K562 (cell line): ENCODE data around the gene LCN12. TPM values are rescaled to one million over a fixed set of nuclear protein-coding genes. Genes with fewer than 3 reads are reported as not detected.

Experiments used
- ARID1B ChIP-seq: fragments of 450-650 bp; IDR thresholded peaks from 2 replicates; pipeline ENCODE4 v1.6.1; 2016; ENCODE audit warnings: antibody characterized with exemption, mild to moderate bottlenecking, inconsistent platforms
- ATF1 ChIP-seq, 2 experiments: fragments of 450-650 bp in 1 of 2; IDR thresholded peaks; 2 replicates each; pipeline ENCODE4 v1.6.1; 2016; ENCODE audit warnings: missing compliant biosample characterization in 1 of 2, missing genetic modification characterization in 1 of 2
- CHD4 ChIP-seq: fragments of 200-600 bp; sonication (generic); IDR thresholded peaks from 3 replicates; pipeline ENCODE4 v1.6.1; 2012; ENCODE audit warnings: low read depth, mild to moderate bottlenecking, mixed read lengths, low read length, inconsistent platforms; ENCODE audit not compliant: insufficient read depth, insufficient replicate concordance, poor library complexity, severe bottlenecking
- CTBP1 ChIP-seq: fragments of 450-650 bp; IDR thresholded peaks from 2 replicates; pipeline ENCODE4 v1.6.1; 2016; ENCODE audit warnings: borderline replicate concordance
- E4F1 ChIP-seq: fragments of 250-450 bp; sonication (Bioruptor Pico); IDR thresholded peaks from 2 replicates; pipeline ENCODE4 v1.5.0; 2021; ENCODE audit warnings: mild to moderate bottlenecking, borderline replicate concordance
- FOXA3 ChIP-seq, 2 experiments: fragments of 450-650 bp in 1 of 2; sonication (generic) in 1 of 2; formaldehyde crosslinking; IDR thresholded peaks in 1 of 2; conservative IDR thresholded peaks in 1 of 2; 2 replicates each; pipeline versions ENCODE4 v1.4.0 to v1.8.0; 2020 to 2022; ENCODE audit warnings: mild to moderate bottlenecking in 2 of 2, missing genetic modification reagents in 1 of 2
- FOXM1 ChIP-seq, 2 experiments: fragments of 450-650 bp in 1 of 2; sonication (generic) in 1 of 2; formaldehyde crosslinking in 1 of 2; IDR thresholded peaks; 2 replicates each; pipeline versions ENCODE4 v1.6.1 to v1.9.0; 2017 to 2022; ENCODE audit warnings: low read depth in 2 of 2, mild to moderate bottlenecking in 2 of 2, missing genetic modification reagents in 1 of 2, moderate library complexity in 1 of 2
- HDAC2 ChIP-seq: fragments of 450-650 bp; IDR thresholded peaks from 2 replicates; pipeline ENCODE4 v1.6.1; 2016; ENCODE audit warnings: mild to moderate bottlenecking
- HNRNPLL ChIP-seq: fragments of 200-400 bp; formaldehyde crosslinking; IDR thresholded peaks from 2 replicates; pipeline ENCODE4 v1.6.1; 2017; ENCODE audit warnings: low read length, low read depth, mild to moderate bottlenecking; ENCODE audit not compliant: poor library complexity, severe bottlenecking
- KAT8 ChIP-seq: fragments of 450-650 bp; IDR thresholded peaks from 2 replicates; pipeline ENCODE4 v1.6.1; 2016; ENCODE audit warnings: low read depth, mild to moderate bottlenecking
- NCOA6 ChIP-seq: fragments of 450-650 bp; IDR thresholded peaks from 2 replicates; pipeline ENCODE4 v1.6.1; 2017; ENCODE audit warnings: mild to moderate bottlenecking
- SOX6 ChIP-seq: fragments of 450-650 bp; IDR thresholded peaks from 2 replicates; pipeline ENCODE4 v1.6.1; 2014; ENCODE audit warnings: mild to moderate bottlenecking
- SUPT5H ChIP-seq: fragments of 450-650 bp; IDR thresholded peaks from 2 replicates; pipeline ENCODE4 v1.6.1; 2016
- TBP ChIP-seq: optimal IDR thresholded peaks from 2 replicates; pipeline ENCODE3; 2011; ENCODE audit warnings: low read depth, low read length, improper control_type of control experiment
- ZNF217 ChIP-seq: sonication (generic); formaldehyde crosslinking; IDR thresholded peaks from 2 replicates; pipeline ENCODE4 v1.8.0; 2022; ENCODE audit warnings: mild to moderate bottlenecking, missing genetic modification reagents
- polyA plus RNA-seq, 8 experiments: library from polyadenylated mRNA; depleted of rRNA in 4 of 8; stranded (reverse) in 5 of 8; unstranded in 3 of 8; fragments of >200 nt; fragmentation: Nextera tagmentation in 2 of 8; fragmentation: Illumina TruSeq in 1 of 8; extraction: Ambion mirVana in 2 of 8; extraction: Trizol in 1 of 8; gene quantifications; 2 replicates each; pipeline versions ENCODE4 v1.2.1 to v1.2.3, GENCODE V29; 2011 to 2014; ENCODE audit warnings: inconsistent platforms in 1 of 8, missing spikeins in 1 of 8
- total RNA-seq, 7 experiments: library from RNA; depleted of rRNA in 6 of 7; stranded (reverse); fragments of >200 nt in 6 of 7; fragmentation: Illumina TruSeq in 2 of 7; extraction: Trizol in 2 of 7; gene quantifications; 2 replicates each; pipeline versions ENCODE4 v1.2.1 to v1.2.3, GENCODE V29; 2011 to 2021; ENCODE audit warnings: low replicate concordance in 1 of 7
- TF ChIP-seq, protein P1 (sequence below), 2 experiments: IDR thresholded peaks; 2 replicates each; pipeline ENCODE4 v1.6.1; 2012; ENCODE audit warnings: improper control_type of control experiment in 2 of 2, low read depth in 2 of 2, low read length in 2 of 2, borderline replicate concordance in 1 of 2
- TF ChIP-seq, protein P2 (sequence below): sonication (generic); formaldehyde crosslinking; IDR thresholded peaks from 2 replicates; pipeline ENCODE4 v1.8.1; 2023; ENCODE audit warnings: mild to moderate bottlenecking, missing genetic modification reagents
- TF ChIP-seq, protein P3 (sequence below): fragments of 250-450 bp; sonication (Bioruptor Pico); IDR thresholded peaks from 2 replicates; pipeline ENCODE4 v1.5.1; 2021; ENCODE audit warnings: mild to moderate bottlenecking

The LCN12 gene
- total and polyA plus RNA-seq, 9 of the 15 experiments (the other 6 are each of a cell fraction or from before 2014, with no cell fraction given), result 0.05 TPM; not detected in 8

DNA sequence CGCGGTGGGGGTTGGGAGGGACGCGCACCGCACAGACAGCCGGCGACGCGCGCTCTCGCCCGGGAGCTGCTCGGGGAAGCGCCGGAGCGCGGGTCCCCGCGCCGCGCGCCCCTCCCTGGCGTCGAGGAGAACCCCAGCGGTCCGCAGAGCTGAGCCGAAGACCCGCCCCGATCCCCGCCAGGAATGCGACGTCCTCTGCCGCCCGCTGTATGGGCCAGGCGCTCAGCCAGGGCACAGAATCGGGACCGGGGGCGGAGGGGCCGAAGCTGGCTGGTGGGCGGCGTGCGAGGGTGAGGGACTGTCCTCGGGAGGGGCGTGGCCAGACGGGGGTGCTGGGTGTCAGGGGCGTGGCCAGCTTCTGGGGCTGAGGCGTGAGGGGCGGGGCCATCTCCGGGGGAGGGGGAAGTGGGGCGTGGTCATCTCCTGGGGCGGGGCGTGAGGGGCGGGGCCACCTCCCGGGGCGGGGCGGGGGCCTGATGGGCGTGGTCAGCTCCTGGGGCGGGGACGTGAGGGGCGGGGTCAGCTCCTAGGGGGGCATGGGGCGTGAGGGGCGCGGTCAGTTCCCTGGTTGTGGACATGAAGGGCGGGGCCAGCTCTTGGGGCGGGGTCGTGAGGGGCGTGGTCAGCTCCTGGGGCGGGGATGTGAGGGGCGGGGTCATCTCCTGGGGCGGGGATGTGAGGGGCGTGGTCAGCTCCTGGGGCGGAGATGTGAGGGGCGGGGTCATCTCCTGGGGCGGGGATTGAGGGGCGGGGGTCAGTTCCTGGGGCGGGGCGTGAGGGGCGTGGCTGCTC is 26.2 kb downstream of the LCN12 start (continued):
- no peak for TF ChIP-seq E4F1 (CRISPR knock-in tag)
- TF ChIP-seq ZNF217 (CRISPR knock-in tag), result no peak
- TF ChIP-seq ATF1 (CRISPR knock-in tag; IDR thresholded peaks at IDR 0.05), result no peak
- TF ChIP-seq ATF1 (tag; IDR thresholded peaks at IDR 0.05), result 0 out of 2 replicates have a peak, but pooled peaks have one; percentile 27
- no peak for TF ChIP-seq KAT8
- no peak for TF ChIP-seq SOX6
- no peak for TF ChIP-seq TBP
- TF ChIP-seq, protein P1, sequence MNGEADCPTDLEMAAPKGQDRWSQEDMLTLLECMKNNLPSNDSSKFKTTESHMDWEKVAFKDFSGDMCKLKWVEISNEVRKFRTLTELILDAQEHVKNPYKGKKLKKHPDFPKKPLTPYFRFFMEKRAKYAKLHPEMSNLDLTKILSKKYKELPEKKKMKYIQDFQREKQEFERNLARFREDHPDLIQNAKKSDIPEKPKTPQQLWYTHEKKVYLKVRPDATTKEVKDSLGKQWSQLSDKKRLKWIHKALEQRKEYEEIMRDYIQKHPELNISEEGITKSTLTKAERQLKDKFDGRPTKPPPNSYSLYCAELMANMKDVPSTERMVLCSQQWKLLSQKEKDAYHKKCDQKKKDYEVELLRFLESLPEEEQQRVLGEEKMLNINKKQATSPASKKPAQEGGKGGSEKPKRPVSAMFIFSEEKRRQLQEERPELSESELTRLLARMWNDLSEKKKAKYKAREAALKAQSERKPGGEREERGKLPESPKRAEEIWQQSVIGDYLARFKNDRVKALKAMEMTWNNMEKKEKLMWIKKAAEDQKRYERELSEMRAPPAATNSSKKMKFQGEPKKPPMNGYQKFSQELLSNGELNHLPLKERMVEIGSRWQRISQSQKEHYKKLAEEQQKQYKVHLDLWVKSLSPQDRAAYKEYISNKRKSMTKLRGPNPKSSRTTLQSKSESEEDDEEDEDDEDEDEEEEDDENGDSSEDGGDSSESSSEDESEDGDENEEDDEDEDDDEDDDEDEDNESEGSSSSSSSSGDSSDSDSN (IDR thresholded peaks at IDR 0.05; ENCODE audit: borderline replicate concordance in 1 of 2, low read depth in 2 of 2, low read length in 2 of 2), result no peak
- TF ChIP-seq HDAC2, result no peak
- peak; percentile 74 for TF ChIP-seq CTBP1
- TF ChIP-seq FOXA3 (CRISPR knock-in tag; conservative IDR thresholded peaks at IDR 0.05 in 1 of 2, IDR thresholded peaks at IDR 0.05 in 1 of 2), result no peak
- no peak; the same call in none of the 2 replicates for TF ChIP-seq NCOA6
- no peak for TF ChIP-seq ARID1B
- peak; percentile 46; the same call in 1 of the 2 replicates for TF ChIP-seq SUPT5H
- TF ChIP-seq, protein P2, sequence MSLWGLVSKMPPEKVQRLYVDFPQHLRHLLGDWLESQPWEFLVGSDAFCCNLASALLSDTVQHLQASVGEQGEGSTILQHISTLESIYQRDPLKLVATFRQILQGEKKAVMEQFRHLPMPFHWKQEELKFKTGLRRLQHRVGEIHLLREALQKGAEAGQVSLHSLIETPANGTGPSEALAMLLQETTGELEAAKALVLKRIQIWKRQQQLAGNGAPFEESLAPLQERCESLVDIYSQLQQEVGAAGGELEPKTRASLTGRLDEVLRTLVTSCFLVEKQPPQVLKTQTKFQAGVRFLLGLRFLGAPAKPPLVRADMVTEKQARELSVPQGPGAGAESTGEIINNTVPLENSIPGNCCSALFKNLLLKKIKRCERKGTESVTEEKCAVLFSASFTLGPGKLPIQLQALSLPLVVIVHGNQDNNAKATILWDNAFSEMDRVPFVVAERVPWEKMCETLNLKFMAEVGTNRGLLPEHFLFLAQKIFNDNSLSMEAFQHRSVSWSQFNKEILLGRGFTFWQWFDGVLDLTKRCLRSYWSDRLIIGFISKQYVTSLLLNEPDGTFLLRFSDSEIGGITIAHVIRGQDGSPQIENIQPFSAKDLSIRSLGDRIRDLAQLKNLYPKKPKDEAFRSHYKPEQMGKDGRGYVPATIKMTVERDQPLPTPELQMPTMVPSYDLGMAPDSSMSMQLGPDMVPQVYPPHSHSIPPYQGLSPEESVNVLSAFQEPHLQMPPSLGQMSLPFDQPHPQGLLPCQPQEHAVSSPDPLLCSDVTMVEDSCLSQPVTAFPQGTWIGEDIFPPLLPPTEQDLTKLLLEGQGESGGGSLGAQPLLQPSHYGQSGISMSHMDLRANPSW (CRISPR knock-in tag), result no peak
- TF ChIP-seq, protein P3, sequence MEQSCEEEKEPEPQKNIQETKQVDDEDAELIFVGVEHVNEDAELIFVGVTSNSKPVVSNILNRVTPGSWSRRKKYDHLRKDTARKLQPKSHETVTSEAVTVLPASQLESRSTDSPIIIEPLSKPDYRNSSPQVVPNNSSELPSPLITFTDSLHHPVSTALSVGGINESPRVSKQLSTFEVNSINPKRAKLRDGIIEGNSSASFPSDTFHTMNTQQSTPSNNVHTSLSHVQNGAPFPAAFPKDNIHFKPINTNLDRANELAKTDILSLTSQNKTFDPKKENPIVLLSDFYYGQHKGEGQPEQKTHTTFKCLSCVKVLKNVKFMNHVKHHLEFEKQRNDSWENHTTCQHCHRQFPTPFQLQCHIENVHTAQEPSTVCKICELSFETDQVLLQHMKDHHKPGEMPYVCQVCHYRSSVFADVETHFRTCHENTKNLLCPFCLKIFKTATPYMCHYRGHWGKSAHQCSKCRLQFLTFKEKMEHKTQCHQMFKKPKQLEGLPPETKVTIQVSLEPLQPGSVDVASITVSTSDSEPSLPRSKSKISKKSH (CRISPR knock-in tag), result no peak
- no peak for TF ChIP-seq CHD4
- no peak for TF ChIP-seq FOXM1 (IDR thresholded peaks at IDR 0.05; ENCODE audit: low read depth)
- no peak for TF ChIP-seq FOXM1 (CRISPR knock-in tag; IDR thresholded peaks at IDR 0.05; ENCODE audit: low read depth)
- TF ChIP-seq HNRNPLL, result no peak
